Transverse colon (tissue), 3 donors: ENCODE data around the gene STPG3.

Source experiments
- CTCF ChIP-seq, 5 experiments: fragments of 200-600 bp in 3 of 5; fragments of 450-650 bp in 2 of 5; sonication (generic) in 3 of 5; IDR thresholded peaks; 1 replicate in 2 of 5; 2 replicates in 3 of 5; pipeline ENCODE4 v1.5.1; 2016 to 2017; ENCODE audit warnings: antibody characterized with exemption in 5 of 5, inconsistent platforms in 3 of 5, mild to moderate bottlenecking in 2 of 5, moderate library complexity in 1 of 5
- EP300 ChIP-seq: sonication (generic); formaldehyde crosslinking; IDR thresholded peaks from one replicate; pipeline ENCODE4 v1.6.1; 2017; ENCODE audit warnings: antibody characterized with exemption, low read depth

- TF ChIP-seq EP300 (no peak), CTCF (IDR thresholded peaks at IDR 0.05) (no peak)
Observed at GRCh38 chr9:137226338-137227053, 24.6 kb upstream of the STPG3 start.
